Measurements from ENCODE around the gene SLC19A1.
"Not testable (repeated sequence)": the region's sequence is repeated elsewhere in the genome, so short reads cannot be mapped to it uniquely, and the experiment has no call there.

Gene SLC19A1

DNA sequence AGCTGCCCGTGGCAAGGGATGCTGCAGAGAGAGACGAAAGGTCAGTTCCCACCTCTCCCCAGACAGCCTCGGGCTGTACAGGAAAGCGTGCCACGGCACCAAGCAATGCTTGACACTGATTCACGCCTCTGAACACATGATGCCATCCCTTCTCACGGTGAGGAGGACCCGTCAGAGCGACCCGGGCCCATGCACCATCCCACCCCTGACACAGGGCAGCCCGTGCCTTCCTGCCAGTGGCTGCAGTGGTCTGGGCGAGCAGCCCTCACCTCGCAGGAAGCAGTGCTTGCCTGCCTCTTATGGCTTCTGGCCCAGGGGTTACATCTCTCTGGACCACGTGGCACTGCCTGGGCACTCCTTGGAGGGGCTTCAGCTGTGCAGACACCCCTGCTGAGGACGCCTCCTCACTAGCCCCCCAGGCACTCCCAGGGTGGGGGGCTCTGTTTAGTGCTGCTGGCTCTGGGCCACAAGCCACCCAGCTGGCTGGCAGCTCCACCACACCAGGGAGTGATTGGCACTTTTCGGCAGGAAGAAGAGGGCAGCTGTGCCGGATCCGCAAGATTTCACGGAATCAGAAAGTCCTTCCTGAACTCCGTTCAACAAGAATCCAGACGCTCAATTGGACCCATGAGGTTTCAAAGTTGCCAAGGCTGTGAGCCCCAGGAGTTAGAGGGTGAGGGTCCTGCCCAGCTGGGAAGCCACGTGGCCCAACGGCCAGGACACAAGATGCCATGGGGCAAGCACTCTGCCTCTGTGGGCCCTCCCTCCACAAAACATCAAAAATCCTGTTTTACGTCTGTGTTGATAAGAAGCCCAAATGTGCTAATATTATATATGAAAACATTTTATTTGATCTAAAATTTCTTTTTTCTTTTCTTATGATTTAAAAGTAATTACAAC is 34.8 kb upstream of the SLC19A1 start:
- no peak for DNase-seq

DNA sequence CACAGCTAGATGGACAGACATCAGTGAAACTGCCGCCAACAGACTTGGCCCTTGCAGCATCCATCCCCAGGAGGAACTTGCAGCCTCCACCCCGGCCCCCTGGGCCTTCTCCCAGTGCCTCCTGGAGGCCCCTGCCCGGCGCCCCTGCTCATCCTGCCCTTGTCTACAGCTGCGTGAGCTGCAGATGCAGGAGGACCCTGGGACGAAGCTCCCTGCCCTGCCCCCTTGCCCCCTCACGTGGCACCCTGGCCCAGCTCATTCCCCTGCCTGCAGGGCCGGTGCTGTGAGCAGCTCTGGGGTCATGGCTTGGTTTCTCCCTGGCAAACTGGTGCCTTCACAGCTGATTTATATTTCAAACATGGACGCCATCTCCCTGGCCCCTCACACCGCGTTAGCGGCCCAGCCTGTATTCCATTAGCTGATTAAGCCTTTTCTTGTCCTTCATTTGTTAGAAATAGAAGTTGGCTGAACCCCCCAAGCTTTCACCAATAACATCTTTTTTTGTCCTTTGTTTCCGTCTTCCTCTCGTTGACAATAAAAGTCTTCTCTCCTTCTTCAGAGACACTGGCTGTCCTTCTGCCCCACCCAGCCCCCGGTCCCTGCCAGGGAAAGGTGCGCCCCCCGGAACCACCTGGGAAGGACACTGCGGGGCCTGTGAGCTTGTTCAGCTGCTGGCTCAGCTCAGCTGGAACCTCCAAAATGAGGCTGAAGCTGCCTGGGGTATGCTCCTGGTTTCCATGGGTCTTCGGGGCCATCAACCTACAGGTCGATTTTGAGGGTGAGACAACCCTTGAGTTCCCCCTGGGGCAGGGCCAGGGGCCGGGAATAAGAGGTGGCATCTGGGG is 34.0 kb upstream of the SLC19A1 start:
- DNase-seq, result no peak

DNA sequence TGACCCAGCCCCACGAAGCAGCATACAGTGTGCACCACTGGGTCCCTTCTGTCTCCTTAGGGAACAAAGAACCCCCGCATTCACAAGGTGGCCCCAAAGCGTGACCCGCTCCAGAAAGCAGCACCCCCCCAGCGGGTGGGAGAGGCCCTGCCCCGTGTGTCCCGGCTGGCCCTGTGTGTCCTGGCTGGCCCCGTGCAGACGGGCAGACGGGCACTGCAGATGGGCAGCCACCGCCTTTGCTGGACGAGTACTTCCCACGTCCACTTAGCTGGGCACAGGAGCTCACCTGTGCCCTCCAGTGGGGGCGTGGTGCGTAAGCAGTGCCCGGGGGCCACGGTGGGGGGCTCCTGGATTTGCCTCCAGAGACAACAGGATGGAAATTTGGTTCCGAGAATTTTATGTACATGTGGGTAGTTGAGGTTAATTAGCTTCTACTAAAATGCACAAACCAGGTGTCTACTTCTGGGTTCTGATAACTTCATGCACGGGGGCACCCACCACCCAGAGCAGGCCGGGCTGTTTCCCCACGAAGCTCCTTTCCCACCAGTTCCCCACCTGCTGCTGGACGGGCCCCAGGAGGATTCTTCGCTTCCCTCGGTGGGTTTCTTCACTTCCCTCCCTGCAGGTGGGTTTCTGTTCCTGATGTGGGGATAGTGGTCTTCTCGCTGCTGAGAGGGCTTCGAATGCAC is 33.2 kb upstream of the SLC19A1 start:
- DNase-seq, result no peak

DNA sequence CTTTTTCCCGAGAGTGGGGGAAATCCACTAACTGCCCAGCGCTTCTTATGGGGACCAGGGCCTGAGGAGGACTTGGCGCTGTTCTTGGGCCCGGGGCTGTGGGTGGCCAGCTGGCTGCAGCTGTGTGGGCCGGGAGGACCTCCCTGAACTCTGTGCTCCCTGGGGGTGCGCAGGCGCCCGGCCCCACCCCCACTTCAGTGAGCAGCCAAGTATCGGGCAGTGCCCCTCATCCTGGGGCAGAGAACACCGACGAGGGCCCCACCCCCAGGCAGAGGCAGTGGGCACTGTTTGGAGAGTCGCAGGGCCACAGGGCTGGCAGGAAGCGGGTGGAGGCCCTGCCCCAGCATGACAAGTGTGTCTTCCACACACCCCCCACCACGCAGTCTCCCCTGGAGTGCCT is 32.5 kb upstream of the SLC19A1 start:
- no peak for DNase-seq

DNA sequence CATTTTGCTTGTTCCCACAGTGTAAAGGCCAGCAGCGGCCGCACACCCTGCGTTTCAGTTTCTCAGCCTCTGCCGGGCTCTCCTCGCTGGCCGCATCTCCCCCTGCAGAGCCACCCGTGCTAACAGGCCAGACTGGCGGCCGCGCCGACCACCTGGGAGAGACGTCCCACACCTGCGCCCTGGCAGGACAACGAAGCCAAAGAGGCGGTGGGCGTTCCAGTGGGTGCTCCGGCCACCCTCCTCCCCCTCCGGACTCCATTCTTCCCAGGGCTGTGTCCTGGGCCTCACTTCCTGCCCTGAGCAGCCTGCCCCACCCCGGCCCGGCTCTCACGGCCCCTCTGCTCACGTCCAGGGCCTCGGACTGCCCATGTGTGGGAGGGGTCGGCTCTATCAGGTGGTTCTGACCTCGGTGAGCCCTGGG is 31.9 kb upstream of the SLC19A1 start:
- DNase-seq, result no peak

DNA sequence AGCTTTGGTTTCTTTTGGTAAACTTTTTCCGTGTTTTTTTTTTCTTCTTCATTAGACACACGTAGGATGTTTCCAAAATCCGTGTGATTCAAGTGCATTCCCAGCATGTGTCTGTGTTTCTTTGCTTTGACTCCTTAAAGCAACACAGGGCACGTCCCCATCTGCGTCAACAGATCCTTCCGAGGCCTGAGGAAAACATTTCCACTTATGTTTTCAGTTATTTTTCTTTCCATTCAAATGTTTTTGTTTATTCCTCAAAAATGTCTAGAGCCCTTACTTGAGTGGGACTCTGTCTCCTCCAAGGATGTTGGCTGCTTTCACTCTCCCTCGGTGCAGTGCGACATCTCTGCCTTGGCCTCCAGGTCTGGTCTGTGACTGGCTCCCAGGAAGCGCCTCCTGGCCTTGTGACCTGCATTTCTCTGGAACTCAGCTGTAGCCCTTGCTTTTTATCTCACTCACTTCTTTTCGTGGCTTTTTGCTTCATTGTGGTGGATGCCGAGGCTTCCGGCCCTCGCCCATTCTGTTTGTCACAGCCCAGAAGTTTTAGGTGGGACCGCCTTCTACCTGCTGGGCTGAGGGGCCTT is 31.3 kb upstream of the SLC19A1 start:
- DNase-seq, result no peak

DNA sequence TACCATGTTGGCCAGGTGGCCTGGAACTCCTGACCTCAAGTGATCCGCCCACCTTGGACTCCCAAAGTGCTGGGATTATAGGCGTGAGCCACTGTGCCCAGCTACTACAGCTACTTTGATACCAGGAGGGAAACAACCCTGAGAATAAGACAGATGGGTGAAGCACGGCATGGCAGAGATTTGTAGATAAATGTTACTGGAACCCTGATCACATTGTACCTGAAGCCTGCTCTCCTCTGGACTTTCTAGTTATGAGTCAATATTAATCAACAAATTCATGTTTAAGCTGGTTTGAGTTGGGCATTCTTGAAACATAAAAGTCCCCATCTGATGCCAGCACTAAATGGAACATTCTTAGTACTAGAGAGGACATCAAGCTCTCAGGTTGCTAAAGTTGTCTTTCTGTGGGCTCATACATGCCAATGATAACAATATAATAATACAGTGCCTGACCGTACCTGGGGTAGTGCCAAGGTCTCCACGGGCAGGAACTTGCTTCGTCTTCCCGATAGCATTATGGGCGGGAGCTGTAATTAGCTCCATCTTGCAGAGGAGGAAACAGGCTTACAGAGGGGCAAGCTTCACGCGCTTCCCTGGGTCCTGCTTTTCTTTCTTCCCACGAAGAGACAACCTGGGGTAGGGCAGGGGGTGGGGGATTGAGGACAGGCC is 30.7 kb upstream of the SLC19A1 start:
- DNase-seq, result no peak

DNA sequence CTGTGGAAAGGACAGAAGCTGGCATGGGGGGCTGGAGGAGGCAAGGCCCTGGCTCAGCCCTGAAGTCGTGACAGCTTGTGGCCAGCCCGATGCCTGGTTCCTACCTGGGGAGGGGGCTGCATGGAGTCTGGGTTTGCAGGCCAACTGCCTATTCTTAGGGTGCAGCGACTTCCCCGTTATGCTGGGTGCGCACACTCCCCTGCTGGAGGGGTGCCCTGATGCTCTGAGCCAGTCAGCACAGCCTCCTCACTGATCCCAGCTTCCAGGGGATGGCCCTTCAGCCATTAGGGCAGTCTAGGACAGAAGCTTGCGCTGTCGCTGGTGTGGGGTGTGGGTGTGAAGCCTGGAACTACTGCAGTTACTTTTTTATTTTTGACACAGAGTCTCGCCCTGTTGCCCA is 30.0 kb upstream of the SLC19A1 start:
- no peak for DNase-seq

DNA sequence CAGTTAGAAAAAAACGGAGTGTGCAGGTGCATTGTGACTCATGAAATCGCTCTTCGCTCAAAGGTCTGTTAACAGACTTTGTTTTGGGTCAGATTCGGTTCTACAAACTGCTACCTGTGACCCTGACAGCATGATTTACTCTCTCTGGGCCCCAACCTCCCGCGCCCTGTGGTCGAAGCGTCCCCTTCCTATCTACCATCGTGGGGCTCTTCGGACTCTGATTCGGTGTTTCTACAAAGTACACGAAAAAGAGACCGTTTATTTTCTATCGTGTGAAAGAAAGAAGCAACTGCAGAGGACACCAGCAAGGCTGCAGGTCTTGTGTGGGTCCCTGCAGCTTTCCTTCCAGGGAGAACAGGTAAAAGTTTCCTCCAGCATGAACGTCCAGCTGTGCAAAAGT is 29.4 kb upstream of the SLC19A1 start:
- no peak for DNase-seq

DNA sequence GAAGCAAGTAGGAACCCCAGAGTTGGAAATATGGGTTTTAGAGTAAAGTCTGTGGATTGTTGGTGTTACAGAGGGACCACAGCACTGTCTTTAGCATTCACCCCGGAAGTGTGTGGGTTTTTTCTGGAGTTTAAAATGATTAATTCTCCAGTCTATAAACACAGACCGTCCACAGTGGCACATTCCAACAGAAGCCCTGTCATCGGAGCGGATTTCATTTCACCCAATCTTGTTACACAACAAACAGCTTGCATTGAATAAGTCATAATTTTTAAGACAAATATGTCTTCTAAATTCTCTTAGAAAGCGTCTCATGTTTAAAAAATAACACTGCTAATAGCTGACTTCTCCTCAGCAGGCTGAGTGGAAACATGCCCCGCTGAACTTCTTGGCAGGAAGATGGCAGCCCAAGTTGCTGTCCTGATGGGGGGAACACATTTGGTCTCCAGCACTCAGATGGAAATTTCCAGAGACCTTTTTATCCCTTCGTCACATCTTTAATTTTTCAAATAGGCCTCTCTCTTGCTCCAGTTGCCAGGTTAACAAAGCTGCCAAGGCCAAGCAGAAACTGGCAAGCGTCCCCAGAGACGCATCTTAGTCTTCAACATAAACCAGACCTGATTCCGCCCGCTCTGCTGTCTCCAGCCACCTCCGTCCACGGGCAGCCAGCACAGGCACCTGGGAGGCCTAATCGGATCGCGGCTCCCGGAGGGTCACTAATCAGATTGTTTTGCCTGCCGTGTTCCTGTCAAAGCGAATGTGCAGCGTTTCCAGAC is 28.8 kb upstream of the SLC19A1 start:
- DNase-seq, result no peak

DNA sequence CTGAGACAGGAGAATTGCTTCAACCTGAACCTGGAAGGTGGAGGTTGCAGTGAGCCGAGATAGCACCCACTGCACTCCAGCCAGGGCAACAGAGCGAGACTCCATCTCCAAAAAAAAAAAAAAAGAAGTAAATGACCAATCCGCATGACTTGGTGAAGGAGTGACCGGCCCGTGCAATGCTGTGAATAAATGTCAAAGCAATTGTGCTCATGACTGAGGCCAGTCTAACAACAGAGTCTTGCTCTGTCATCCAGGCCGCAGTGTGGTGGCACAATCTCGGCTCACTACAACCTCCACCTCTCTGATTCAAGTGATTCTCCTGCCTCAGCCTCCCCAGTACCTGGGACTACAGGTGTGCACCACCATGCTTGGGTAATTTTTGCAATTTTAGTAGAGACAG is 27.8 kb upstream of the SLC19A1 start:
- DNase-seq, result no peak

DNA sequence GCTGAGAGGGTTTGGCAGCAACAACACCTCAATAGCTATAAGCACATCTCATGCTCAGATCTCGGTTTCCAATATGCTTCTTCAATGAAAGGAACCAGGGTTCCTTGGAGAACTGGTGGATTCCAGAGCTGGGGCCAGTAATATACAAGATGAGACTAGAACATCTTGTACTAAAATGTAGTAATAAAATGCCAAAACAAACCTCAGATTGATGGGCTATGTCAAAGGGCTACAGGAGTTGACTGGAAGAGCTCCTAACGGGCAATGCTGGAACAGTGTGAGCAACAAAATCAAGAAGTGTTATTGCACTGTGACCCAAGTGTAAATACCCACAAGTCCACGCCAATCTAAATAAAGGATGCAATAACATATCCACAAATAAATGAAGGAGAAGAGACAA is 26.1 kb upstream of the SLC19A1 start:
- no peak for DNase-seq

DNA sequence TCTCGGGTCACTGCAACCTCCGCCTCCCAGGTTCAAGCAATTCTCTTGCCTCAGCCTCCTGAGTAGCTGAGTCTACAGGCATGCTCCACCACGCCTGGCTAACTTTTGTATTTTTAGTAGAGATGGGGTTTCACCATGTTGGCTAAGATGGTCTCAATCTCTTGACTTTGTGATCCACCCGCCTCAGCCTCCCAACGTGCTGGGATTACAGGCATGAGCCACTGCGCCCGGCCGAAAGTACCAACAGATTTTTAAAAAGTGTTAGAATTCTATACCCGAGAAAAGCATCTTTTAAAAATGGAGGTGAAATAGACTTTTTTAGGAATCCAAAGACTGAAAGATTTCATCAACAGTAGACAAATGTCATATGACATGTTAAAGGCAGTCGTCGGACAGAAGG is 21.9 kb upstream of the SLC19A1 start:
- DNase-seq, result not testable (repeated sequence)

DNA sequence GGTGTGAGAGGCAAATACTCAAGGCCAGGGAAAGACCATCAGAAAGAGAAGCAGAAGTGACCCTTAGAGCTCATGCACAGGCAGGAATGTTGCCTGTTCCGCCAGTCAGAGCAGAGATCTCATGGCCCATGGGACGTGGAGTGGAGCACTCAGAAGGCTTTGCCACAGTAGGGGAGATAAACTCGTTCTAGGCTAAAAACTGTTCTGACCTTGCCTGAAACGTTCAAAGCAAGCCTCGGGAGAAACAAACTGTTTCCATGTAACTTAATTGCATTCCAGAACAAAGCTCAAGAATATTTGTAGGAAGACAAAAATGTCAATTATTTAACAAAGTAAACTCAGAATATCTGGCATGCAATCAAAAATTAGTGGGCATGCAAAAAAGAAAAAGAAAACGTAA is 20.7 kb upstream of the SLC19A1 start:
- DNase-seq, result no peak

DNA sequence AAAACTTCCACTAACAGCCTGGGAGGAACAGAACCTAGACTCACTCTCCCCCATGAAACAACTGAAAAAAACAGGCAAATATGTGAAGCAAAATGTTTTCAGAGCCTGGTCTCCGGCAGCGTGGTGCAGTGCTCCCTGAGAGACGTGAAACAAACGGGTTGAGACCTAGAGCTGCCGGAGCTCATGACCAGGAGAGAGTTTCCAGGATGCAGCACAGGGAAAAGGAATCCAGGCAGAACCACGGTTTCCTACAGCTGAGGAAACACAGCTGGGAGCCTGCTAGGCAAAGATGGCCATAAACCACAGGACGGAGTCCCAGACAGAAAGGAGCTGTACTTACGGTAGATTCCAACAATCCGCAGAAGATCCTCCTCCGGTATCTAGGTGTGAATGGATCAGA is 20.2 kb upstream of the SLC19A1 start:
- no peak for DNase-seq

DNA sequence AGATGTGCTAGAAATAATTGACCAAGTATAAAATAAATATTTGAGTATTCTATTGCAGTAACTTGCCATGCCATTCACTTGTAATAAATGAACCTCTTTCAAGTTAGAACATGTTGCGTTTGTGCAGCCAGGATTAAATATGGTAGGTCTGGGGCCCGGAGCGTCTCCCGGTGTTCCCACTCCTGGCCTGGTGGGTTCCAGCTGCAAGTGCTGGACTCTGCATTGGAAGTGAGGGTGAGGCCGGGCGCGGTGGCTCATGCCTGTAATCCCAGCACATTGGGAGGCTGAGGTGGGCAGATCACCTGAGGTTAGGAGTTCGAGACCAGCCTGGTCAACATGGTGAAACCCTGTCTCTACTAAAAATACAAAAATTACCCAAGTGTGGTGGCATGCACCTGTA is 19.0 kb upstream of the SLC19A1 start:
- not testable (repeated sequence) for DNase-seq

DNA sequence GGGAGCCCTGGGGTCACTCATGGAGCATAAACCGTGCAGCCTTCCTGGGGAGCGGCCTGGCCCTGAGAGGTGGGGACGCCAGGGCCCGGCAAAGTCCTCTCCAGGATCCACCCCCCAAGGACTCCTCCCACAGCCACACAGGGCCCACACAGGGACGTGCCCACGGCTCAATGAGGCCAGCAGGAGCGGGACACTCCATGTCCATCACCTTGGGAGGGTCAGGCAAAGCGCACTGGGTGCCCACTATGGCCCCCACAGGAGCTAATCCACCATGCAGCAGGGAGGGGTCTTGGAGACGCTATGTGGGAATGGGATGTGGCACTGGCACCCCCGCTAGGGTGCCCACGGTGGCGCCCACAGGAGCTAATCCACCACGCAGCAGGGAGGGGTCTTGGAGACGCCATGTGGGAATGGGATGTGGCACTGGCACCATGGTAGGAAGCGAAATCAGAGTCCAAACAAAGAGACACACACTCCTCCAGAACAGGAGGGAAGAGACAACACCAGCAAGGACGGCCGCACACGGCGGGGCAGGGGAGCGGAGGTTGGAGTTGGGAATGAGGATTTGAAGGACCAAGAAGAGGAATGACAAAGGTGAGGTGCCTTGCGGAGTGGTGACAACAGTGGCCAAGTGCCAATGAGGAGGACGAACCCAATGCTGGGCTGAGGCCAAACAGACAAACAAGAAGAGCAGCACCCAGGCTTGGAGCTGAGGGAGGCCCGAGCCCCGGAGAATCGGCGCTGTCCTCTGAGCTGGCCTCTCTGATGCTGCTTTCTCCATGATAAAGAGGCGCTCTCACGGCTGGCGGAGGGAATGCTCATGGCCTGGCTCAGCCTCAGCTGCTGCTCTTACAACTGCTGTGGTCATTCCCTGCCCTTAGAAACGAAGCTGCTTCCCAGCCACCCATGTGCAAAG is 18.1 kb upstream of the SLC19A1 start:
- DNase-seq, result no peak

DNA sequence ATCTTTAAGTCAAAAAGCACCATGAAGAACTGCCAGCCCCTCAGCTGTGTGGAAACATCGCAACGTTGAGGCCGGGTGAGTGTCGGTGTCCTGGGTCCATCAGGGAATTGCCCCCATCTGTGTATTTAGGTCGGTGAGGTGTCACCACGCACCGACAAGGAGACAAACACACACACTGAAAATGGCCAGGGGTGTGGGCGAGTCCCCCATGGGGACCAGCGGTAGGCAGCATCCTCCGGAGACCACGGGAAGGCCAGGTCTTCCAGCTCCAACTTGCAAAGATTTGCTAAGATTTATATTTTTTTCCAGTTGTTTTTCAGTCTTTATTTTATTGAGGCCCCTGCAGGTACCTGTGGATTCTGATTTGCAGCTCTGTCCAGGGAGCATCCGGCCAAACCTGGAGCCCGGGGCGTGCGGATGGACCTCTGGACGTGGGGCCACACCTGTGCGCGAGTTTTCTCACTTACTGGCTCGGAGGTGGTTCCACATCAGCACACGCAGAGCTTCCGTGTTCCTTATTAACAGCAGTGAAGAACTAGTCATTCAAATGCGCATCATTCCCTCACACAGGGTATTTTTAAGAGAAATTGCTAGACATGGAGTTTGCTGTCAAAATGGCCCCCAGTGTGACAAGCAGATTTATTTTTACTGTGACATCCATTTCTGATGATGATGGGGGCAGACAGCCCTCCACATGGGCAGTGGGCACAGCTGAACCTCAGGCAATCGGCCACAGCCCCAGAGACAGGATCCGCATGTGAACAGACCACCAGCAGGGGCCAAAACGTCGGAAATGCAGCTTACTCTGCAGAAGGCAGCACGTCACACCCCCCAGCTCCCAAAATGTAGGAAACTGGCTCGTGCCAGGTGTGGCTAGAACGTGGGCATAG is 17.2 kb upstream of the SLC19A1 start:
- DNase-seq, result no peak

DNA sequence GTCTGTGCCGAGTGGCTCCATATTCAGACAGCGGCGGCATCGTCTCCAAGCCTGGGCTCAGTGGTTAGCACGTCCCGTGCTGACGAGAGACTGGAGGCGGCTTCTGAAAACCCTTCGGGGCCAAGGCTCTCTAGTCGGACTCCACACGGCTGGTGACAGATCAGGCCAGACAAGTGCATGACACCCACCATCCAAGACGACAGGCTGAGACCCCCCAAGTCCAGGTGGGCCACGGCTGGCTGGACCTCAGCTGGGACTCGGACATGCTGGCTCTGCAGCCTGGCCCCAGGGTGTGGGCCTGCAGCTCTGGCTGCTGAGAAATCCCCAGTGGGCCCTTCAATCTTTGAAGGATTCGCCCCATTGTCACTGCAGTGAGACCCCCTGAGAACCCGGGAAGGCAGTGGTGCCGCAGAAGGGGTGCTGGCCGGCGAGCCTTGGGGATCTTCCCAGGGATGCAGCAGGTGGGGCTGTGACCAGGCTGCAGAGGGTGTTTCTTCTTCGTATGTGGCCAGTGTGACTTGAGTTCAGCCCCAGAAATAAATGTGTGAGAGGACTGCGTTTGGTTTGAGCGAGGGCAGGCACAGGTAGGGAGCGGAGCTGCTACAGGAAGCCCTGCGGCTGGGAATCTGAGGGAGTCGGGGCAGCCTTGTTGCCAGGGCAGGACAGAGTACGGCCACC is 15.9 kb upstream of the SLC19A1 start:
- no peak for DNase-seq

All from central memory CD4-positive, alpha-beta T cell (primary cell).